Caco-2 (cell line): Measurements from ENCODE around the gene RIOX2. TPM values are rescaled to one million over a fixed set of nuclear protein-coding genes. Genes with fewer than 3 reads are reported as not detected.

Experiments
- BruUV-seq: library from RNA; stranded (reverse); fragments of 400-500 nt; replicated peaks from 2 replicates; lab custom pipeline; 2021; lab: Mats Ljungman, UMichigan
- CTCF ChIA-PET: fragments of 300-600 bp; sonication (Branson Sonifier 250); formaldehyde crosslinking; loops from one replicate; lab custom pipeline; 2022; ENCODE audit warnings: antibody characterized with exemption; lab: Charles Lee
- POLR2A ChIA-PET: fragments of 300-600 bp; sonication (Branson Sonifier 250); formaldehyde crosslinking; loops from one replicate; lab custom pipeline; 2022; ENCODE audit warnings: antibody characterized with exemption; lab: Charles Lee
- DNase-seq, 2 experiments: peaks; one replicate each; pipeline versions ENCODE4 v3.0.0 to v3.0.0-alpha.2; 2020 to 2022
- H3K27me3 ChIP-seq: replicated peaks from 2 replicates; pipeline ENCODE4 v1.6.0; 2011; ENCODE audit warnings: low read length; ENCODE audit not compliant: control insufficient read depth, insufficient read depth
- H3K36me3 ChIP-seq: 2 replicates; pipeline ENCODE4 v1.5.1; 2011; ENCODE audit warnings: low read length; ENCODE audit not compliant: control insufficient read depth, insufficient read depth
- H3K4me1 ChIP-seq: fragments of 250-450 bp; sonication (Bioruptor Pico); 2 replicates; pipeline ENCODE4 v1.5.1; 2020; ENCODE audit warnings: mild to moderate bottlenecking
- H3K4me3 ChIP-seq: 2 replicates; pipeline ENCODE4 v1.5.1; 2011; ENCODE audit warnings: low read depth, mild to moderate bottlenecking, control low read depth, low read length
- H3K9me3 ChIP-seq: fragments of 250-450 bp; sonication (Bioruptor Pico); 2 replicates; pipeline ENCODE4 v1.5.1; 2020; ENCODE audit warnings: mild to moderate bottlenecking, moderate library complexity
- H3K27ac Mint-ChIP-seq: one replicate; pipeline ENCODE4 v1.8.0; 2022; ENCODE audit warnings: mixed read lengths; ENCODE audit not compliant: unreplicated experiment
- H3K27me3 Mint-ChIP-seq: one replicate; pipeline ENCODE4 v1.8.0; 2022; ENCODE audit warnings: mixed read lengths; ENCODE audit not compliant: insufficient read depth, unreplicated experiment
- H3K36me3 Mint-ChIP-seq: one replicate; pipeline ENCODE4 v1.8.0; 2022; ENCODE audit warnings: mild to moderate bottlenecking, mixed read lengths; ENCODE audit not compliant: insufficient read depth, unreplicated experiment
- H3K4me1 Mint-ChIP-seq: one replicate; pipeline ENCODE4 v1.8.0; 2022; ENCODE audit warnings: low read depth, mixed read lengths; ENCODE audit not compliant: unreplicated experiment
- H3K4me3 Mint-ChIP-seq: one replicate; pipeline ENCODE4 v1.8.0; 2022; ENCODE audit warnings: mild to moderate bottlenecking, moderate library complexity, mixed read lengths; ENCODE audit not compliant: unreplicated experiment
- H3K9me3 Mint-ChIP-seq: one replicate; pipeline ENCODE4 v1.8.0; 2022; ENCODE audit warnings: mixed read lengths; ENCODE audit not compliant: unreplicated experiment
- CTCF ChIP-seq, 2 experiments: fragments of 200-600 bp in 1 of 2; IDR thresholded peaks; 1 replicate in 1 of 2; 2 replicates in 1 of 2; pipeline versions ENCODE4 v1.5.1 to v1.8.0; 2011 to 2022; ENCODE audit warnings: antibody characterized with exemption in 1 of 2, control low read depth in 1 of 2, inconsistent platforms in 1 of 2, low read depth in 1 of 2, low read length in 1 of 2, mild to moderate bottlenecking in 1 of 2, moderate library complexity in 1 of 2; ENCODE audit not compliant: insufficient read depth in 1 of 2, severe bottlenecking in 1 of 2, unreplicated experiment in 1 of 2
- intact Hi-C: fragments of 100-400 bp; cut with micrococcal nuclease; formaldehyde crosslinking; loops from one replicate; pipeline ENCODE4 v1.10.0; 2022; ENCODE audit not compliant: unreplicated experiment
- total RNA-seq: library from RNA; stranded (reverse); gene quantifications from 2 replicates; pipeline ENCODE4 v1.2.3, GENCODE V29; 2022

Gene RIOX2
- total RNA-seq, 1 experiment from 2014 or later: 25.0 TPM

GRCh38 chr3:97895216-97895615 is 77.0 kb downstream of the RIOX2 start:
- H3K9me3 Mint-ChIP-seq: no peaks in the 10 kb centered on the region
- Histone ChIP-seq H3K4me1 (no peaks in the 10 kb centered on the region), H3K4me3 (no peak overlapping the region), H3K36me3 (no peaks in the 10 kb centered on the region), H3K27me3 (no peaks in the 10 kb centered on the region), H3K9me3 (no peaks in the 10 kb centered on the region)
- ChIA-PET POLR2A (no interaction called here), CTCF (no interaction called here)
- H3K27ac Mint-ChIP-seq: no peak overlapping the region
- DNase-seq: no peak
- TF ChIP-seq CTCF (IDR thresholded peaks at IDR 0.05; ENCODE audit: insufficient read depth in 1 of 2, low read depth in 1 of 2, low read length in 1 of 2, severe bottlenecking in 1 of 2, unreplicated experiment in 1 of 2): no peak
- intact Hi-C loops: loop anchor here (10.0 kb wide), 1 partner anchor 100 kb away; no protein-coding TSS in a partner anchor
- H3K27me3 Mint-ChIP-seq: no peaks in the 10 kb centered on the region
- H3K36me3 Mint-ChIP-seq: no peaks in the 10 kb centered on the region
- H3K4me1 Mint-ChIP-seq: no peaks in the 10 kb centered on the region
- no TSS peak for BruUV-seq
- no peak overlapping the region for H3K4me3 Mint-ChIP-seq

- Histone ChIP-seq H3K36me3 (no peaks in the 10 kb centered on the region), H3K4me3 (no peak overlapping the region), H3K9me3 (no peaks in the 10 kb centered on the region), H3K27me3 (no peaks in the 10 kb centered on the region), H3K4me1 (no peaks in the 10 kb centered on the region)
- Mint-ChIP-seq H3K4me1 (no peaks in the 10 kb centered on the region), H3K4me3 (no peak overlapping the region), H3K36me3 (no peaks in the 10 kb centered on the region), H3K27me3 (no peaks in the 10 kb centered on the region), H3K27ac (no peak overlapping the region), H3K9me3 (no peaks in the 10 kb centered on the region)
- no peak for TF ChIP-seq CTCF (IDR thresholded peaks at IDR 0.05; ENCODE audit: insufficient read depth in 1 of 2, low read depth in 1 of 2, low read length in 1 of 2, severe bottlenecking in 1 of 2, unreplicated experiment in 1 of 2)
- DNase-seq: no peak
- no TSS peak for BruUV-seq
- CTCF ChIA-PET: no interaction called here
- POLR2A ChIA-PET: no interaction called here
- intact Hi-C loops: loop anchor here (10.0 kb wide), 1 partner anchor 98 kb away; no protein-coding TSS in a partner anchor
Measured at GRCh38 chr3:97892852-97893251, 79.4 kb downstream of the RIOX2 start.

Other genes with a start within 250 kb of the RIOX2 start
- 2.0 and 3.2 TPM in 2 replicates for gene ARL6, start 207.7 kb downstream of the RIOX2 start, total RNA-seq
- 1.3 TPM in 2 replicates for gene CRYBG3, start 150.4 kb downstream of the RIOX2 start, total RNA-seq
- not detected in 2 replicates for gene GABRR3, start 62.9 kb upstream of the RIOX2 start, total RNA-seq
- gene OR5AC2, start 114.7 kb upstream of the RIOX2 start, total RNA-seq: not detected in 2 replicates
- not detected in 2 replicates for gene OR5H1, start 158.3 kb upstream of the RIOX2 start, total RNA-seq
- gene OR5H14, start 175.0 kb upstream of the RIOX2 start, total RNA-seq: not detected in 2 replicates
- not detected in 2 replicates for gene OR5H15, start 194.3 kb upstream of the RIOX2 start, total RNA-seq